SW480 (cell line): ENCODE results near the gene LDLRAD4.

Experiments
- DNase-seq: peaks from one replicate; pipeline ENCODE4 v3.0.0-alpha.2; 2016; ENCODE audit warnings: low spot score

LDLRAD4 gene

DNA sequence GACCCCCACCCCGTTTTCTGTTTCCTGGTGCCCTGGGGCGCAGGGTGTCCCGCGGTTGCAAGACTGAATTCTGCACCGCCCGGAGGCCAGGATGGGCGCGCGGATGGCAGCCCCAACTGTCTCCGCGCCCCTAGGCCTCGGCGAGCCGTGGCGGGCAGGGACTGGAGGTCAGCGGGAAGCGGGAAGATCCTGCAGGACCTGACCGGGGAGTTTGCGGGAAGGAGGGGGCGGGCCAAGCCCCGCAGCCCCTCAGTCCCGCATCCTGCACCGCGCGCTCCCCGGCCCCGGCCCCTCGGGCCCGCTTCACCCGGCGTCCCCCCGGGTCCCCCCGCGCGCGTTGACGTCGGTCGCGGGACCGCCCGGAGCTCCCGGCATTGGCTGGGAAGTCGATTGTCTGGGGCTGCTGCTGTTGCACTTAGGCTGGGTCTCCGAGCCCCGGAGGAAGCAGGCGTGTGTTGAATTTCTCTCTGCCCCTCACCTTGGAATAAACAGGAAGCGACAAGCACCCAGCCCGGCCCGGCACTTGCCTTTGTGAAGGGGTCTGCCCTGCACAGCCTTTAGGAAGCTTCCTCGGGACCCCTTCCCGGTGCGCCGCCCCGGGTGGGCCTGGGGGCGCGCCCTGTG, at the start of gene LDLRAD4:
Gene LDLRAD4 (plus strand): TSS at position 393 of the 624 bp plus-strand sequence.
- no peak for DNase-seq

DNA sequence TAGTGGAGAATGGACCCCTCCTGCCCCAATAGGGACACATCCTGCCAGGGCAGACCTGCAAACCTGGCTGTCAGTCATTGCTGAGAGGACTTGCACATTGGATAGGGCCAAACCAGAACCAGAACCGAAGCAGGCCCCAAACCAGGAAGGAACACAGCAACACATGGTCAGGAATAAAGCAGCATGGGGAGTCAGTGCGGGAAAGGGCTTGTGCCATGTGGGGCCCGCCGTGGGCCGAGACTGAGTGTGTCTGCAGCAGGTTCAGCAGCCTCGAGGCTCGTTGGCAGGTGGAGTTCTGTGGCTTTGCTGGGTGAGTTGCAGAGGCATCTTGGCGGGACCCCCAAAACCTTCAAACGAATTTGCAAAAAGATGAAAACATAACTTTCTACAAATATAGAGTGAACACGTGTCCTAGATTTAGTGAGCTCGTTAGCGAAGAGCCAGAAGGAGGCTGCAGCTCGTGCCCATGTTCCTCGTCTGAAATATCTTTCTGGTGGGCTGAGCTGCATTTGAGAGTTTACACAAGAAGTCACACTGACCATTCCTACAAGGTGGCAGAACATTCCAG, 44.9 kb upstream of the LDLRAD4 start:
- no peak for DNase-seq

DNA sequence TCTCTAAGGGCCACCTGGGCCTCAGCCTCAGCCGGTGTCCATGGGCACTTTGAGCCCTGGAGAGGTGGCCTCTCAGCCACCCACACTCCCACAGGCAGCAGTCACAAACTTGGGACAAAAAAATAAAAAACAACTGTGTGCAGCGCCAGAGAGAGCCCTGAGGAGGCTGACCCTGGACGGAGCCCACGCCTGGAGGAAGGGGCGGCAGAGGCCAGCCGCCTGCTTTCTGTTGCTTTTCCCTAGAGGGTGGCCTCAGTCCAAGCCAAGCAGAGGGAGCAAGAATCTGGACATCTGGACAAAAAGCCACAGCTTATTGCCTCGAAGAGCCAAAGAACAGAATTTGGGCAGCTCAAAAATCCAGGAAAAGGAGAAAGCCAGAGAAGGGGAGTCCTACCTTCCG, 43.3 kb upstream of the LDLRAD4 start:
- no peak for DNase-seq

DNA sequence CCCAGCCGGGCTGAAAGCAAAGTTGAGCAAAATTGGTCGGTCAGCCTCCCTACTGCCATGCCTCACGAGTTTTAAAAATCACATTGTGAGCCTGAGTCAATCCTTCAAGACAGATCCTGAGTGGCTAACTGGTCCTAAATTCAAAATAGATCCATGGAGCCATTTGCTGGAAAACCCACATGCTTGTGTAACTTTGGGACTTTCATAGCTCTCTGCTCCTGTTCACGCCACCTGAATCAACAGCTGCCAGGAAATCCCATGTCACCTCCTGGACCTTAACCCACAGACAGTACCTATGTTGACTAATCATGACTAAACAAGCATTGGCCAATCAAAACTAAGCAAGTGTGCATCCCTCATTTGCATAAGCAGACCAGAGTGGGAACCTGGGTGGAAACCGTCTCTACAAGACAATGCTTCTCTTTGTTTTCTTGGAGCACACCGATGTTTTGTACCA, 42.8 kb upstream of the LDLRAD4 start:
- DNase-seq, result peak; percentile 75

DNA sequence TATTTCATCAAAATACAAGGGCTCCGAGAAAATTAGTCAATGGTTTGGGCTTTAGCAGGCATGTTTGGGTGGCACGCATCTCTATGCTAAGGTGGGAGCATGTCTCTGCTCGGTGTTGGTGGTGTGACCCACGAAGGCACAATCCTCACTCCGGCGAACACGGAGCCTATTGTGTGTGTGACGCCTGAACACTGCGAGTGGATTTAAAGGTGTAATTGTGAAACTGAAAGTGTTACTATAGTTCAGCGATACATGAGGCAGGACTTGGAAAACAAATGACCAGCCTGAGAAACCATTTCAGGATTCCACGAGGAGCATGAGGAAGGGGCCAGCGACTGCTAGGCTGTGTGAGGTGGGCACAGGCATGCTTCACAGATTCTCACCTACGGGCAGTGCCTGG, 41.7 kb upstream of the LDLRAD4 start:
- no peak for DNase-seq

DNA sequence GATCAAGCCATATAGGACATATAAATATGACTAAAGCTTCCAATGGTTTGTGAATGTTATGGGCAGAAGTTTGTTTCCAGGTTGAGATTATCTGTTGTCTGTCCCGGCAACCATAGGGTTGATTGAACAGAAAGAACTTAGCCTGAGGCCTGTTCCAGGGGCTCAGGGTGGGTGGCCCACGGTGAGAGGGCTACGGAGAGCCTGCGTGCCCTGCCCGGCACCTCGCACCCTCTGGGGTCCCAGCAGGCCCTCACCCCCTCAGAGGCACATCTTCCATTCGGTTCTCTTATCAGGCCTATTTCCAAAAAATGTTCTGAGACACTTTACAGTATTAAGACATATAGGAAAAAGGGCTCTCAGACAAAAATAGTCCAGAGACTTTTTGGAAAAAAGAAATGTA, 40.4 kb upstream of the LDLRAD4 start:
- no peak for DNase-seq

DNA sequence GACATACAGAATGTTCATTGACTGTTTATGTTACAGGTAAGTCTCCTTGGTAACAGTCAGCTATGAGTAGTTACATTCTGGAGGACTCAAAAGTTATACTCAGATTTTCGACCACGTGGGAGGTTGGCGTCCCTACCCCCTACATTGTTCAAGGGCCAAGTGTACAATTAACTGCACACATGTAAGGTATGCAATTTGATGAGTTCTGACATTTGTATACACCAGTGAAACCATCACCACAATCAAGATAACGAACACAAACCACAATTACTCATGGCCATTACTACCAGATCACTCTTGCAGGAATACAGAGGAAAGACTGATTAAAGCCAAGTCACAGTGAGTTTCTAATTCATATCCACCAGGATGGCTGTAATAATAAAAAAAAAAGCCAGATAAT, 39.6 kb upstream of the LDLRAD4 start:
- peak; percentile 45 for DNase-seq

DNA sequence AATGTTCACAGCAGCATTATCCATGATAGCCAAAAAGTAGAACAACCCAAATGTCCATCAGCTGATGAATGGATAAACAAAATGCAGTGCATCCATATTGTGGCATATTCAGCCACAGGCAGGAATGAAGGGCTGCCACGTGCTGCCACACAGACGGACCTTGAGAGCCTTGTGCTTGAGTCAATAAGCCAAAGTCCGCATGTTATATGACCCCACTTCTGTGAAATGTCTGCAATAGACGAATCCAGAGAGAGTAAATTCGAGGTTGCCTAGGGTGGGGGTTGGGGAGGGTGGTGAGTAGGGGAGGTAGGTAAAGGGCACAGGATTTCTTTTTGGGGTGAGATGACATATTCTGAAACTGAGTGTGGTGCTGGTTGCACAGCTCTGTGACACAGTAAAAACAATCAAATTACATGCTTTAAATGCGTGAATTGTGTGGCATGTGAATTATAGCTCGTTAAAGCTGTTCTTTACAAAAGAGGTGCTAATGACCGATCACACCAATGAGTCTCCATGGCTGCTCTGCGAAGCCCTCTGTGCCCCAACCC, 38.9 kb upstream of the LDLRAD4 start:
- DNase-seq, result peak; percentile 54

DNA sequence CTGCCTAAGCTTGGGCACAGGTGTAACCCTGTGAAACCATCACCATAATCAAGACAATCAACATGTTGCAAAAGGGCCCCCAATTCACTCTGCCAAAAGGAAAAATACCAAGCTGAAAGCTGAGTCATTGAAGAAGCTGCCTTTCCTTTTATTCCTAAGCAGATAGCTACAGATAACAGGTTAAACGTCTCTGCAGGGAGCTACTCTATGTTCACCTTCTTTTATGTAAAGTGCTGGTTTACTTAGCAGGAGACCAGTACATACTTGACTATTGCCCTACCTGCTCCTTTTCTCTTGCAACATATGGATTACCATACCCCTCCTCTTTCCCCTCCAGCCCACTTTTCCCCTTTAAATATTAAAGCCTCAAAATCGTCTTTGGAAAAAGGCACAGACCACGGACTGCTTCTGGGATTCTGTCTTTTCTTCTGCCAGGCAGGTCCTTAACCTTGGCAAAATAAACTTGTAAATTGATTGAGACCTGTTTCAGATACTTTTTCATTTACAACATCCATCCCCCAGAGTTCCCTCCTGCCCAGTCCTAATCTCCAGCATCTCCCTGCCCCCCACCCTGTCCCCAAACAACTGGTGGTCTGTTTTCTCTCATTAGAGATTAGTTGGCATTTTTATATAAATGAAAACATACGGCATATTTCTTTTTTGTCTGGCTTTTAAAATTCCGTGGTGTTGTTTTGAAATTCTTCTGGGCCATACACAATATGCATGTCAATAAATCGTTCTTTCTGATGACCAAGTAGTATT, 37.8 kb upstream of the LDLRAD4 start:
- no peak for DNase-seq

DNA sequence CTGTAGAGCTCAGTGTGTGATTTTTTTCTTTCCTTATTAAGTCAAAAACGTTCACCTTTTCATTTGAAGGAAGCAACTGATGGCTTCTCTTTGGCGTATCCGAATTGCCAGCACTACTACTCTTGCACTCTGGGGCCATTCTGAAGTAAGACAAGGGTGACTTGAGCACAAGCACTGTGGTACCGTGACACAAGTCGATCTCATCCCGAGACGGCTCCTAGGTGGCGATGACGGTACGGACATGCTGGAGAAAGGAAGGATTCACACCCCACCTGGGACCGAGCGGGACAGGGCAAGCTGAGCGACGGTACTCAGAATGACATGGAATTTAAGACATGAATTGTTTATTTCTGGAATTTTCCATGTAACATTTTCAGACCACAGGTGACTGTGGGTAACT, 36.8 kb upstream of the LDLRAD4 start:
- no peak for DNase-seq

DNA sequence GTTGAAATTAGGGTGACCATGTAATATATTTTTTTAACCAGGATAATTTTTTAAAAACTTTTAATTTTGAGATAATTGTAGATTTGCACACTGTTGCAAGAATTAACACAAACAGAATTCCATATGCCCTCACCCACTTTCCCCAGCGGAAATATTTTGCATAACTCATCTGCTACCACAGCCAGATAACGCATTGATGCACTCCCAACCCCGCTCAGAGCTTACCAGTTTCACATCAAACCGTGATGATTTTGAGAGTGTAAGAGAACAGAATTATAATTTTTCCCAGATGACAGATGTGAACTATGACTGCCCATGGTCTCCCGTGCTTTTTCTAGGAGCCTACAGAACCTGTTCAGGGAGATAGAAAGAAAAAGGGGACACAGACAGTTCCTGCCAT, 35.2 kb upstream of the LDLRAD4 start:
- no peak for DNase-seq

DNA sequence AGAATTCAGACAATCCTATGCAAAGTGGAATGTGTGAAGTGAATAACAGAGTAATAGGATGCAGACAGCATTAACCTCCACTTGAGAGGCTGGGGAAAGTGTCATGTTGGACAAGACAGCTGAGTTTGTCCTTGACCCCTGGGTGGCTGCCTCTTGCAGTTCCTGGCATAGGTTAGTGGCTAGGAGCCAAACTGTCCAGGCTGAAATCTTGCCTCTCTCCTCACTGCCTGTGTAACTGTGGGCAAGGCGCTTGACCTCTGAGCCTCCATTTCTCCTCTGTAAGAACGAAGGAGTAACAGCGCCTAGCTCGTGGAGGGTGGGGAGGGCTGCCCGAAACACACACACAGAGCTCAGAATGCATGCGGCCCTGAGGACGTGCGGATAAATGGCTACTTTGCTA, 34.8 kb upstream of the LDLRAD4 start:
- DNase-seq, result no peak

DNA sequence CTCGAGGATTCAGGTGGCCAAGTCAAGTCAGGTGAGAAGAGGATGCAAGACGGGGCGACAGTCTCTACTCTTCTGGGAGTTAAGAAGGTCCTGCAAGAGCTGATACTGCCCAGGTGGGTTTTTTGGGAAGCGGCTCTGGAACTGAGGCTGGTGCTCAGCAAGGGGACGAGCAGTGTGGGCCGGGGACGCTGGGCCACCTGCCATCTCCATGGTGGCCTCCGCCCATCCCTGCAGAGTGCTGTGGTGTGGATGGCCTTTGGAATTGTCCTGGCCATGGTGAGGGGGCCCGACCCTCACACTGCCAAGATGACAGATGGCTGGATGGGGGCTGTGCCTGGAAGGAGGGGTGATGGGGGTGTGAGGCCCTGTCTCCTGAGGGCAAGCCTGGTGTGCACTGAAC, 34.2 kb upstream of the LDLRAD4 start:
- no peak for DNase-seq

DNA sequence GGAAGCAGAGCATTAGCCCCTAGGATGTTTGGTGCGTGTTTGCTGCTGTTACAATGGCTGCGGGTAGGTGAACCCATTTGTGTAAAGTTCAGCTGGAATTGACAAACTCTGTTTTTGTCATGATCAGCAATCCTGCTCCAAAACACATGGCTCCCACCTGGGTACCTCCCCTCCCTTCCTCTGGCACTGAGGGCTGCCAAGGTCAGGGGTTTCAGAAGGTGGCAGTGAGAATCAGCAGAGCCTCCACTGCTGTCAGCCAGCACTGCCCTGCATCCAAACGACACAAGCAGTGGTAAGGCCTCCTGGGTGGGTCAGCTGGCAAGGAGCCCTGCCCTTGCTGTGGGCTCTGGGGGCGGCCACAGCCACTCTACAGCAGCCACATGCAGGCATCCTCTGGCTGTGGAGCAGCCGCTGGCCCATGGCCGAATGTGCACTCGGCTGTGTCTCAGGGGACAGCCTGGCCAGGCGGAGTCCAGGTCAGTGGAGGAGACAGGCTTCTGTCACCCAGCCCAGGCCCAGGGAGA, 32.8 kb upstream of the LDLRAD4 start:
- DNase-seq, result no peak

DNA sequence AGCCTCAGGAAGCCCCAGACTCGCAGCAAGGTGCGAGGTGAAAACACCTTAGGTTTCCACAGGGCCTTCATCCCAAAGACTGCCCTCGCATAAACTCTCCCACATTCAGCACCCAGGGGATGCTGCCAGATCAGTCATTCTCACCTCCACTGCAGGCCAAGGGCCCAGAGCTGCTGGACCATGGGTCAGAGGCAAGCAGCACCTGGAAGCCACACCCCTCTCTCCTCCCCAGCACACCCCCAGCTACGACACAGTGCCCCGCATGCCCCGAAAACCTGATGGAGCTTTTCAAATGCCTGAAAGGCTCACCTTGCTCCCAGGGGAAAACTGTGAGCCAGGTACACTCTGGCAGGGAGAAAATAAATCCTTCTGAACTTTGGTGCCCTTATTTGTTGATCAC, 31.9 kb upstream of the LDLRAD4 start:
- no peak for DNase-seq

DNA sequence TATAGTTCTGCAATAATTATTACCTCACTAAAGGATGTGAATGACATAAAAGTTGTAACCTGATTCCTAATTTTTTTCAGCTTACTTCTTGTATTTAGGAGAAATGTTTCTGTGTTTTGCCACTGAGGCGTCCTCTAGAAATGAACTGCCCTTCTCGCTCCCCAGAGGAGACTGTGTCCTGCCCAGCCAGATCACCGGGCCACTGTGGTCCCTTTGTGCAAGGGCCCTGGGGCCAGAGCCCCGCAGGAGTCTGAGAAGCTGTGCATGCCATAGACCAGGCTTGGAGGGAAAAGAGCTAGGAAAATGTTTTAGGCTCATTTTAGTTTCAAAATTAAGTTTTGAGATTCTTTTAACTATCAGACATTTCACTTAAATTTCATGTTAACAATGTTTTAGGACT, 31.1 kb upstream of the LDLRAD4 start:
- no peak for DNase-seq

DNA sequence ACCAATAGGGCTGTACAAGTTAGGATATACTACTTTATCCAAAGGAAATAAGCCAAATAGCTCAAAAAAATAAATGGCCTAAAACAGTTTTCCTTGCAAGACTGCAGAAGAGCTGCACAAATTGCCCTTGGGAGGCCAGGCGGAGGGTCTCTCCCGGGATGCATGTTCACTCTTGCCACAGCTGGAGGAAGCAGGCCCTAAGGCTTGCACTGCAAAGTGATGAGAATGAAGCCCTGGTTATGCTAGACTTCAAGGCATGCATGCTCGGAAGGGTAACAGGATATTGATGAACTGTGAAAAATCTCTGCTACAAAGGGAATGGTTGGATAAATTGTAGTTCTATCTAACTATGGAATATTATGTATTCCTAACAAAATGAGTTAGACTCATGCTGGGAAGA, 27.5 kb upstream of the LDLRAD4 start:
- no peak for DNase-seq

DNA sequence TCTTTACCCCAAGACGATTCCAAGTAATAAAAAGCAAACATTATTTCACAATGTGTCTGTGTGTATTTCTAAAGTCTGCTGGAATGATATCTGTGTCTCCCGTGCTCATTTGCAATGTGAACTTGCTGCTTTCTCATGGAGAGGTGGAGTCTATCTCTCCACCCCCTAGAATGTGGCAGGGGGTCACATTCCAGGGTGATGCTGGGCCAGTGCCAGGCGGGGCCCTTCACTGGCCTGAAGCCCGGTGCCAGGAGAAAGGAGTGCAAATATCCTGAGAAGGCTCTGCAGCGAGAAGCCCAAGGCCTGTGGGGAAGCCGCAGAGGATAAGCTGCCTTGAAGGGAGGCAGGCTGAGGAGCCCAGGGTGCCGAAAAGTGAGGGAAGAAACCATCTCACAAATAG, 26.8 kb upstream of the LDLRAD4 start:
- no peak for DNase-seq

DNA sequence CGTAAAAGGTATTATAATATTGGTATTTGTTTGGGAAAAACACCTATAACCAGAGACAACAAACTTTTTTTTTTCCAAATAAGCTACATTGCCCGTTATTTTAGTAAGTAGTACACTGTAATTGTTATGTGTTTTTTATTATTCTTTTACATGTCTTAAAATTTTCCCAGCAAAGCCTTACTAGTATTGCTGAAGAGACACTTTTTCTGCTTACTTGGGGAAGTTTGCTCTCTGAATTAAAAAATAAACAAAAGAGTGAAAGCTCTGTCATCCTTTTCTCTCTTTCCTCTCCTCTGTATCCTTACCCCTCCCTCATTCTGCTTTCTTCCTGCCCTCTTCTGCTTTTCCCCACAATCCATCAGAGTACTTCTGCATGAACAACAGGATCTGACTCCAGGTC, 25.6 kb upstream of the LDLRAD4 start:
- DNase-seq, result no peak

DNA sequence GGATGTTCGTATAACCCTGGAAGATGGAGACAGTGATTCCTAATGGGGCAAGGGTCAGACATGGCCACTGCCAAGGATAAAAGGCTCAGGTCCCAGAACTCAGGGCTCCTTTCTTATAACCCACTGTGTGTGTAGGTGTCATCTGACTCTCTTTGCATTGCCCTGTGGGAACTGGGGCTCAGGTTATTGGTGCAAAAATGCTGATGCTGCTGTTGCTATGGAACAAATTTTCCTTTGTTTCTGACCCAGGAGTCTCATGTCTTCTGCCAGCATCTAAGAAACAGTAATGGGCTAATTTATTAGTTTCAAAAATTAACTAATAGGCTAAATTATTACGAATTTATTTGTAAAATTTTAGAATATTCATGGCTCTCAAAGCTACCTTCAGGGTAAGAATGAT, 24.3 kb upstream of the LDLRAD4 start:
- no peak for DNase-seq

DNA sequence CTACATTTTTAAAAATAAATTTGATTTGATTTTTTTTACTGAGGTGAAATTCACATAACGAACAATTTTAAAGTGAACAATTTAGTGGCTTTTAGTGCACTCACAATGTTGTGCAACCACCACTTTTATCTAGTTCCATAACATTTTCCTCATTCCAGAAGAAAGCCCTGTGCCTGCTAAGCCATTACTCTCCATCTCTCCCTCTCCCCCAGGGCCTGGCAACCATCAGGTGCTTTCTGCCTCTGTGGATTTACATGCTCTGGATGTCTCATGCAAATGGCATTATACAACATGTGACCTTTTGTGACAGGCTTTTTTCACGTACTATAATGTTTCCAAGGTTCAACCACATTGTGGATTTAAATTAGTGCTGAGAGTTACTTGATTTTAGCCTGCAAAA, 19.9 kb upstream of the LDLRAD4 start:
- DNase-seq, result no peak

DNA sequence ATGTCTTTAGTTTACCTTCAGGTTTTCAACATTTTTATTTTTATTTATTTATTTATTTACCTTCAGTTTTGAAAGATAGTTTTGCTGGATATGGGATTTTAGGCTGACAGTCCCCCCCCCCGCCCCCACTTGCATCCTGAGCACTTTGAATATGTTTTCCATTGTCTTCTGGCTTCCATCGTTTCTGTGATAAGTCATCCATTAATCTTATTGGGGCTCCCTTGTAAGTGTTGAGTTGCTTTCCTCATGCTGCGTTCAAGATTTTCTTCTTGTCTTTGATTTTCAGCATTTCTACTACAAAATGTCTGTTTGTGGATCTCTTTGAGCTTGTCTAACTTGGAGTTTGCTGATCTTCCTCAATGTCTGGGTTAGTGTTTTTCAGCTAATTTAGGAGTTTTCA, 19.4 kb upstream of the LDLRAD4 start:
- DNase-seq, result no peak

DNA sequence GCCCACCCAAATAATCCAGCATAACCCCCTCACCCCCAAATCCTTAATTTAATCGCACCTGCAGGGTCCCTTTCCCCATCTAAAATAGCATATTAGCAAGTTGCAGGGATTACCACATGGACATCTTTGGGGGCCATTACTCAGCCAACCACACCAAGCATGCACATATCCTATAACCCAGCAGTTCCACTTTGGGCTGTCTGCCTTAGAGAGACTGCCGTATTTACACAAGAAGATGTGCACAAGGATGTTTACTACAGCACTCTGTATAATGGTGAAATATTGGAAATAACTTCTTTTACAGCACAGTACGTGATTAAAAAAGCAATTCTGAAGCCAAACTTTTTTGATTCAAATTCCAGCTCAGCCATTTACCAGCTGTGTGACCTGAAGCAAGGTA, 17.3 kb upstream of the LDLRAD4 start:
- no peak for DNase-seq
